GM18873 (cell line): ENCODE results near the gene LRCOL1.

Experiments used
- ATAC-seq: cut with Tn5 transposase; IDR thresholded peaks from one replicate; pipeline ENCODE4 v1.9.1; 2021; ENCODE audit warnings: mild to moderate bottlenecking, moderate library complexity, moderate number of reproducible peaks; ENCODE audit not compliant: unreplicated experiment, low FRiP score

LRCOL1 gene

GRCh38 chr12:132620113-132620898 is 9.9 kb upstream of the LRCOL1 start:
- ATAC-seq, result no peak

- ATAC-seq, result no peak
Observed at GRCh38 chr12:132619386-132620112, 9.2 kb upstream of the LRCOL1 start.

GRCh38 chr12:132619071-132619385 is 8.6 kb upstream of the LRCOL1 start:
- no peak for ATAC-seq

- ATAC-seq, result no peak
Observed at GRCh38 chr12:132618683-132619043, 8.3 kb upstream of the LRCOL1 start, which contains the start of gene P2RX2. Gene P2RX2, plus strand, starts transcription at chr12:132618776. Its CDS starts 41 bp downstream, at chr12:132618817.

GRCh38 chr12:132617822-132618682 is 7.7 kb upstream of the LRCOL1 start:
- no peak for ATAC-seq

GRCh38 chr12:132617135-132617701 is 6.8 kb upstream of the LRCOL1 start:
- ATAC-seq, result no peak

GRCh38 chr12:132615579-132616038 is 5.2 kb upstream of the LRCOL1 start:
- ATAC-seq, result no peak

GRCh38 chr12:132614861-132615578 is 4.6 kb upstream of the LRCOL1 start:
- peak; percentile 62 for ATAC-seq

GRCh38 chr12:132614029-132614428 is 3.6 kb upstream of the LRCOL1 start:
- no peak for ATAC-seq

GRCh38 chr12:132611620-132612019 is 1.2 kb upstream of the LRCOL1 start:
- ATAC-seq, result no peak

- ATAC-seq, result no peak
Observed at GRCh38 chr12:132610866-132611602, 652 bp upstream of the LRCOL1 start.

GRCh38 chr12:132608231-132609171 is 1.9 kb downstream of the LRCOL1 start:
- no peak for ATAC-seq

GRCh38 chr12:132606927-132607326 is 3.5 kb downstream of the LRCOL1 start:
- no peak for ATAC-seq

GRCh38 chr12:132606466-132606865 is 3.9 kb downstream of the LRCOL1 start:
- no peak for ATAC-seq

- ATAC-seq, result no peak
Observed at GRCh38 chr12:132605892-132606291, 4.5 kb downstream of the LRCOL1 start.

- no peak for ATAC-seq
Observed at GRCh38 chr12:132604668-132605441, 5.5 kb downstream of the LRCOL1 start.

GRCh38 chr12:132604151-132604618 is 6.2 kb downstream of the LRCOL1 start:
- ATAC-seq, result no peak
